Esophagus muscularis mucosa (tissue), 4 donors: ENCODE results near the gene ZFP64. TPM values are rescaled to one million over a fixed set of nuclear protein-coding genes. Genes with fewer than 3 reads are reported as not detected.
A peak's percentile ranks its signal among the peaks of the same experiment; 100 is the strongest.

Experiments
- DNase-seq: peaks from one replicate; pipeline ENCODE4 v3.0.0-alpha.2; 2017; ENCODE audit errors: extremely low spot score
- H3K27ac ChIP-seq, 4 donors: fragments of 200-600 bp; sonication (generic); replicated peaks in 1 of 4; 1 replicate in 3 of 4; 2 replicates in 1 of 4; pipeline ENCODE4 v1.5.1; 2016 to 2019; ENCODE audit warnings: mild to moderate bottlenecking in 1 of 4
- H3K27me3 ChIP-seq, 4 donors: fragments of 200-600 bp; sonication (generic); one replicate each; pipeline versions ENCODE4 v1.5.1 to v1.6.0; 2016 to 2019
- H3K36me3 ChIP-seq, 4 donors: fragments of 200-600 bp; sonication (generic); one replicate each; pipeline ENCODE4 v1.5.1; 2016 to 2019
- H3K4me1 ChIP-seq, 4 donors: fragments of 200-600 bp; sonication (generic); one replicate each; pipeline ENCODE4 v1.5.1; 2016 to 2019
- H3K4me3 ChIP-seq, 4 donors: fragments of 200-600 bp; sonication (generic); 1 replicate in 2 of 4; 2 replicates in 2 of 4; pipeline ENCODE4 v1.5.1; 2016 to 2019; ENCODE audit warnings: mild to moderate bottlenecking in 4 of 4, moderate library complexity in 1 of 4
- H3K9me3 ChIP-seq, 4 donors: fragments of 200-600 bp; sonication (generic); 1 replicate in 3 of 4; 2 replicates in 1 of 4; pipeline ENCODE4 v1.5.1; 2016 to 2019
- EP300 ChIP-seq: sonication (generic); formaldehyde crosslinking; IDR thresholded peaks from one replicate; pipeline ENCODE4 v1.6.1; 2017; ENCODE audit warnings: antibody characterized with exemption
- POLR2A ChIP-seq: fragments of 450-650 bp; IDR thresholded peaks from one replicate; pipeline ENCODE4 v1.6.1; 2017; ENCODE audit warnings: antibody characterized with exemption, moderate library complexity, mild to moderate bottlenecking, low read depth
- POLR2AphosphoS5 ChIP-seq, 2 donors: sonication (generic); formaldehyde crosslinking; IDR thresholded peaks; one replicate each; pipeline ENCODE4 v1.6.1; 2017; ENCODE audit warnings: antibody characterized with exemption in 2 of 2
- WGBS: methylation state at CpG from one replicate; pipeline ENCODE4 v1.1.5; 2018; 5-methylcytosine and 5-hydroxymethylcytosine counted together
- intact Hi-C: fragments of 100-400 bp; cut with DNase I; formaldehyde crosslinking; loops from one replicate; pipeline ENCODE4 v1.15.1; 2023
- total RNA-seq, 4 donors: library from RNA; depleted of rRNA; stranded (reverse); fragments of >200 nt; gene quantifications; one replicate each; pipeline versions ENCODE4 v1.1.0 to v1.2.1, GENCODE V29; 2016
- TF ChIP-seq, protein P1 (sequence below), 3 experiments: fragments of 200-600 bp in 2 of 3; fragments of 450-650 bp in 1 of 3; sonication (generic) in 2 of 3; IDR thresholded peaks; one replicate each; pipeline ENCODE4 v1.5.1; 2017 to 2019; ENCODE audit warnings: antibody characterized with exemption in 3 of 3, mild to moderate bottlenecking in 2 of 3, moderate library complexity in 1 of 3

The ZFP64 gene
- total RNA-seq, 4 donors from 2014 or later: 7.6 to 15.7 (median 11.2) TPM

DNA sequence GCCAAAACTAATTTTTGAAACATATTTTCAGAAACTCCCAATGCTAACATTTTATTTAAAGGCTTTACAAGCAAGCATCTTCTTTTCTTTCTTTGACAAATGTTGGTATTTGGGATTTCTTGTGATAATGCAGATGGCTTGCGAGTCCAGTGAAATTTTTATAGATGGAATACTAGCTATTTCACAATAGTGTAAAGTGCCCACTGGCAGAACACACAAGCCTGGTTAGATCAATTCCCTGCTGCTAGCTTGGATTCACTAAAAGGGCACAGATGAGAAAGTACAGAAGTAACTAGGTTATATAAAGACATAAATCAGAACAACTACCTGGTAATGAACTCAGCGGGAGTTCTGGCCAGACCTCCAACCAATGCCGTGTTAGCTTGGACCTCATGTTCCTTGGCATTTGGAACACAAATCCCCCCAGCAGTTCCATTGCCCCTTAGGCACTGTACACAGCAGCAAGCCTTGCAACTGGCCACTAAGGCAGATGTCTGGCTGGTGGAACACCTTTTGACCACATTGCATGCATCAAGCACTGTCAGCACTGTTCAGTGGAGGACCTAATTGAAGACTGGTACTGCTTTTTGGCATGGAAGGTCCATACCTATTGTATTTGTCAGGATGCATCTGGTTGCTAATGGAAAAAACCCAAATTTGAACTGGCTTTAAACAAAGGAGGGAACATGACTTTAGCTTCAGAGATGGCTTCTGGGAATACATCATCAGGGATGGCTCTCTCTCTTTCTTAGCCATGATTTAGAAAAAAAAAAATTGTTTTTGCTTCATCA, 15.6 kb upstream of the ZFP64 start:
- Histone ChIP-seq H3K4me3 (no peak overlapping the region), H3K36me3 (no peaks in the 10 kb centered on the region), H3K9me3 (peaks cover 0 to 8% (median 0%) of the 10 kb centered on the region in 4 donors), H3K4me1 (no peaks in the 10 kb centered on the region), H3K27me3 (peaks cover 0 to 7% (median 0%) of the 10 kb centered on the region in 4 donors), H3K27ac (no peak overlapping the region)
- DNase-seq: peak; percentile 75
- 89% methylated on average over 3 of the region's 3 CpGs for WGBS
- intact Hi-C loops: no loop called here
- TF ChIP-seq EP300 (no peak), POLR2A (no peak), POLR2AphosphoS5 (IDR thresholded peaks at IDR 0.05) (no peak)
- TF ChIP-seq, protein P1, sequence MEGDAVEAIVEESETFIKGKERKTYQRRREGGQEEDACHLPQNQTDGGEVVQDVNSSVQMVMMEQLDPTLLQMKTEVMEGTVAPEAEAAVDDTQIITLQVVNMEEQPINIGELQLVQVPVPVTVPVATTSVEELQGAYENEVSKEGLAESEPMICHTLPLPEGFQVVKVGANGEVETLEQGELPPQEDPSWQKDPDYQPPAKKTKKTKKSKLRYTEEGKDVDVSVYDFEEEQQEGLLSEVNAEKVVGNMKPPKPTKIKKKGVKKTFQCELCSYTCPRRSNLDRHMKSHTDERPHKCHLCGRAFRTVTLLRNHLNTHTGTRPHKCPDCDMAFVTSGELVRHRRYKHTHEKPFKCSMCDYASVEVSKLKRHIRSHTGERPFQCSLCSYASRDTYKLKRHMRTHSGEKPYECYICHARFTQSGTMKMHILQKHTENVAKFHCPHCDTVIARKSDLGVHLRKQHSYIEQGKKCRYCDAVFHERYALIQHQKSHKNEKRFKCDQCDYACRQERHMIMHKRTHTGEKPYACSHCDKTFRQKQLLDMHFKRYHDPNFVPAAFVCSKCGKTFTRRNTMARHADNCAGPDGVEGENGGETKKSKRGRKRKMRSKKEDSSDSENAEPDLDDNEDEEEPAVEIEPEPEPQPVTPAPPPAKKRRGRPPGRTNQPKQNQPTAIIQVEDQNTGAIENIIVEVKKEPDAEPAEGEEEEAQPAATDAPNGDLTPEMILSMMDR (IDR thresholded peaks at IDR 0.05): no peak

DNA sequence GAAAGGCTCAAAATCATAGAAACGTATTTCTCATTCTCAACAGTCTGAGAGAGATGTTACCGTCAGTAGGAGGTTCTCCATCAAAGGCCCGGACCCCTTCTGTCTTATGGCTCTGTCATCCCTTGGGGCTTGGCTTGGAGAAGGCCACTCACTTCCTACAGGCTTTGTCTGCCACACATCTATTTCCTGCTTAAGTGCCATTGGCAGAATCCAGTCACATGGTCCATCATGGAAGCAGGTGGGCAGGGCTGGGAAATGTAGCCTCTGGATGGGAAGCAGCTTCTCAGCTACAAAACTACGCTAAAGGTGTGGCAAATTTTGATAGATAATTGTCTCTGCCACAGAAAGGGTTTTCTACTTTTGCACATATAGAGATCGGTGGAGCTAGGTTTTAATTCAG, 12.6 kb upstream of the ZFP64 start:
- Histone ChIP-seq H3K9me3 (no peaks in the 10 kb centered on the region), H3K36me3 (no peaks in the 10 kb centered on the region), H3K4me1 (no peaks in the 10 kb centered on the region), H3K4me3 (no peak overlapping the region), H3K27me3 (peaks cover 0 to 5% (median 0%) of the 10 kb centered on the region in 4 donors), H3K27ac (no peak overlapping the region)
- TF ChIP-seq POLR2A: no peak
- TF ChIP-seq, protein P1 (IDR thresholded peaks at IDR 0.05): no peak
- TF ChIP-seq POLR2AphosphoS5 (IDR thresholded peaks at IDR 0.05): no peak
- no peak for TF ChIP-seq EP300
- DNase-seq: no peak
- intact Hi-C loops: no loop called here
- 94% methylated on average over 5 of the region's 5 CpGs for WGBS

DNA sequence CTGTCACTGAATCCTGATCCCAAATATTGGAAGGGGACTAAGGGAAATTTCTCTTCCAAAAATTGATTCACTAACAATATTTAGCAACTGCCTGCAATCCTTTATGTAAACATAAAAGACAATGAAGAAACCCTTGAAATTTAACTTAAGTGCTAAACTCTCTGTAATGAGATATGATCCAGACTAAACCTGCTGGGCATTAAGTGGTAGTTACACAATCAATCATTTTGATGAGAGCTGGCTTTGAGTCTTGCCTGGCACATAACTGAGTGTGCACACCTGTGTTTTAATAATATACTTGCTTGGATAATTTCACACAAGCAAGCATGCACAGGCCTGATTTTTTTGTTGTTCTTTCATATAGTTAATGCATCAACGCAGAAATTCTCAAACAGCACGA, 9.8 kb upstream of the ZFP64 start:
- no peaks in the 10 kb centered on the region for H3K36me3 ChIP-seq
- H3K4me3 ChIP-seq: no peak overlapping the region
- H3K27ac ChIP-seq: no peak overlapping the region
- TF ChIP-seq POLR2AphosphoS5 (IDR thresholded peaks at IDR 0.05) (no peak), POLR2A (no peak), EP300 (no peak)
- TF ChIP-seq, protein P1 (IDR thresholded peaks at IDR 0.05): no peak
- H3K4me1 ChIP-seq: no peaks in the 10 kb centered on the region
- WGBS: 96% methylated on average over 2 of the region's 2 CpGs
- intact Hi-C loops: no loop called here
- no peaks in the 10 kb centered on the region for H3K27me3 ChIP-seq
- no peak for DNase-seq
- no peaks in the 10 kb centered on the region for H3K9me3 ChIP-seq

DNA sequence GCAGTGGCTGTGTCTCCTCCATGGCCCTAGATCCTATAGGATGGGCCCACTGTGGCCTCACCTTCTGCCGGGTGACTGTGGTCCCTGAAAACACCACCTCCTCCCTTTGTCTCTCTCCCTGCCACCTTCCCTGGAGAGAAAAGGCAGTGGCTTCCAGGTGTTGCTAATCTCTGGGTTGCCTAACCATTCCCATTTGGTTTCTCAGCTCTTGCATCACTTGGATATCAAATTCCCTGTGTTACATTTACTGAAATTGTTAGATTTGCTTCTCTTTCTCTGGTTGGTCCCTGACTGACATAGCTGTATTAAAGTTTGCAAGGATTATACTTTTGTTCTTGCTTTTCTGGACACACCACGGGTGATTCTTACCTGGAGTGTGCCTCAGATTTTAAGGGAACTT, 9.3 kb upstream of the ZFP64 start:
- intact Hi-C loops: no loop called here
- Histone ChIP-seq H3K4me3 (no peak overlapping the region), H3K27me3 (no peaks in the 10 kb centered on the region), H3K27ac (no peak overlapping the region), H3K9me3 (no peaks in the 10 kb centered on the region), H3K4me1 (no peaks in the 10 kb centered on the region), H3K36me3 (no peaks in the 10 kb centered on the region)
- TF ChIP-seq POLR2AphosphoS5 (IDR thresholded peaks at IDR 0.05) (no peak), EP300 (no peak), POLR2A (no peak)
- TF ChIP-seq, protein P1 (IDR thresholded peaks at IDR 0.05): no peak
- no peak for DNase-seq
- 71% methylated on average over 2 of the region's 2 CpGs for WGBS

DNA sequence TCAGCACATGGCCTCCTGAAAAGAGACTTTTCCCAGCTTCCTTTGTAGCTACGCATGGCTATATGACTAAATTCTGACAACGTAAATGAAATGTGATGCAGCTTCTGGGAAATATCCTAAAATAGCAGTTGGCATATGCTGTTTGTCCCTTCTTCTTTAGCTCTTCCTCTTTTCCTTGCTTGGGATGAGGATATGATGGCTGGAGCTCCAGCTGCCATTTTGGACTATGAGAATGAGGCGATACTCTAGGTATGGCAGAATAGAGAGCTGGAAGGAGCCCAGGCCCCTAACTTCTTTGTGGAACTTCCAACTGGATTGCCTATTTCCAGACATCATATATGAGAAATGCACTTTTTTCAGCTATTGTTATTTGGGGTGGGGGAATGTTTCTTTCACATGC, 5.3 kb upstream of the ZFP64 start:
- Histone ChIP-seq H3K9me3 (no peaks in the 10 kb centered on the region), H3K4me1 (peaks cover 0 to 11% (median 8%) of the 10 kb centered on the region in 4 donors), H3K36me3 (no peaks in the 10 kb centered on the region), H3K27me3 (no peaks in the 10 kb centered on the region), H3K27ac (no peak overlapping the region), H3K4me3 (no peak overlapping the region)
- no peak for TF ChIP-seq EP300
- DNase-seq: no peak
- 98% methylated on average over 3 of the region's 3 CpGs for WGBS
- intact Hi-C loops: no loop called here
